Transverse colon (tissue), 4 donors: ENCODE measurements around the gene GADD45A. TPM values are rescaled to one million over a fixed set of nuclear protein-coding genes. Genes with fewer than 3 reads are reported as not detected.

ENCODE experiments used
- DNase-seq: peaks from one replicate; pipeline ENCODE4 v3.0.0-alpha.2; 2019
- H3K27ac ChIP-seq, 4 donors: fragments of 200-600 bp; sonication (generic); 2 replicates each; pipeline ENCODE4 v1.5.1; 2016 to 2018; ENCODE audit warnings: inconsistent platforms in 4 of 4
- H3K27me3 ChIP-seq: fragments of 200-600 bp; sonication (generic); 2 replicates; pipeline ENCODE4 v1.5.1; 2017; ENCODE audit warnings: inconsistent platforms
- H3K36me3 ChIP-seq, 4 donors: fragments of 200-600 bp; sonication (generic); 2 replicates each; pipeline ENCODE4 v1.5.1; 2017 to 2019; ENCODE audit warnings: inconsistent platforms in 4 of 4
- H3K4me1 ChIP-seq, 4 donors: fragments of 200-600 bp; sonication (generic); 2 replicates each; pipeline ENCODE4 v1.5.1; 2017 to 2020; ENCODE audit warnings: inconsistent platforms in 4 of 4
- H3K4me3 ChIP-seq, 4 donors: fragments of 200-600 bp; sonication (generic); 1 replicate in 1 of 4; 2 replicates in 3 of 4; pipeline versions ENCODE4 v1.5.1 to v1.6.1; 2017 to 2019; ENCODE audit warnings: inconsistent platforms in 4 of 4
- H3K9me3 ChIP-seq, 2 donors: fragments of 200-600 bp; sonication (generic); 2 replicates each; pipeline ENCODE4 v1.5.1; 2017 to 2019; ENCODE audit warnings: inconsistent platforms in 2 of 2
- CTCF ChIP-seq, 5 experiments: fragments of 200-600 bp in 3 of 5; fragments of 450-650 bp in 2 of 5; sonication (generic) in 3 of 5; IDR thresholded peaks; 1 replicate in 2 of 5; 2 replicates in 3 of 5; pipeline ENCODE4 v1.5.1; 2016 to 2017; ENCODE audit warnings: antibody characterized with exemption in 5 of 5, inconsistent platforms in 3 of 5, mild to moderate bottlenecking in 2 of 5, moderate library complexity in 1 of 5
- EP300 ChIP-seq: sonication (generic); formaldehyde crosslinking; IDR thresholded peaks from one replicate; pipeline ENCODE4 v1.6.1; 2017; ENCODE audit warnings: antibody characterized with exemption, low read depth
- POLR2A ChIP-seq: fragments of 450-650 bp; IDR thresholded peaks from one replicate; pipeline ENCODE4 v1.6.1; 2016; ENCODE audit warnings: antibody characterized with exemption, mild to moderate bottlenecking, moderate library complexity
- POLR2AphosphoS5 ChIP-seq, 3 donors: sonication (generic); formaldehyde crosslinking; IDR thresholded peaks; one replicate each; pipeline ENCODE4 v1.6.1; 2016; ENCODE audit warnings: antibody characterized with exemption in 3 of 3
- WGBS, 2 donors: methylation state at CpG; one replicate each; pipeline ENCODE4 v1.1.5; 2018; ENCODE audit warnings: low coverage in 1 of 2; 5-methylcytosine and 5-hydroxymethylcytosine counted together
- in situ Hi-C, 4 donors: fragments of 200-750 bp; cut with MboI; loops; one replicate each; pipeline versions ENCODE4 v1.15.0 to v1.15.1; 2017; ENCODE audit warnings: low sequenced_read_pairs in 3 of 4, low pct_ligation_motif_present in 1 of 4, low pct_unique_long_range_greater_than_20kb in 1 of 4
- intact Hi-C: fragments of 100-400 bp; cut with DNase I; formaldehyde crosslinking; loops from one replicate; pipeline ENCODE4 v1.15.1; 2023; ENCODE audit warnings: low total_unique reads
- total RNA-seq, 4 donors: library from RNA; depleted of rRNA; stranded (reverse); fragments of >200 nt; gene quantifications; one replicate each; pipeline ENCODE4 v1.1.0, GENCODE V29; 2016

The GADD45A gene
- total RNA-seq, 4 donors from 2014 or later, result 2.0 to 79.7 (median 69.9) TPM

- Histone ChIP-seq H3K27ac (no peak overlapping the region), H3K36me3 (no peaks in the 10 kb centered on the region), H3K27me3 (no peaks in the 10 kb centered on the region), H3K4me1 (peaks cover 11 to 61% (median 13%) of the 10 kb centered on the region in 4 donors), H3K9me3 (no peaks in the 10 kb centered on the region), H3K4me3 (no peak overlapping the region)
- intact Hi-C loops, result no loop called here
- no peak for DNase-seq
- in situ Hi-C loops, result no loop called here
- TF ChIP-seq POLR2AphosphoS5 (IDR thresholded peaks at IDR 0.05) (no peak), EP300 (no peak), POLR2A (no peak), CTCF (IDR thresholded peaks at IDR 0.05) (no peak)
- 80 to 97% methylated on average over 1 to 4 of the region's 4 CpGs for WGBS, 2 donors
Observed at GRCh38 chr1:67721112-67721511, 36.1 kb downstream of the GADD45A start.

DNA sequence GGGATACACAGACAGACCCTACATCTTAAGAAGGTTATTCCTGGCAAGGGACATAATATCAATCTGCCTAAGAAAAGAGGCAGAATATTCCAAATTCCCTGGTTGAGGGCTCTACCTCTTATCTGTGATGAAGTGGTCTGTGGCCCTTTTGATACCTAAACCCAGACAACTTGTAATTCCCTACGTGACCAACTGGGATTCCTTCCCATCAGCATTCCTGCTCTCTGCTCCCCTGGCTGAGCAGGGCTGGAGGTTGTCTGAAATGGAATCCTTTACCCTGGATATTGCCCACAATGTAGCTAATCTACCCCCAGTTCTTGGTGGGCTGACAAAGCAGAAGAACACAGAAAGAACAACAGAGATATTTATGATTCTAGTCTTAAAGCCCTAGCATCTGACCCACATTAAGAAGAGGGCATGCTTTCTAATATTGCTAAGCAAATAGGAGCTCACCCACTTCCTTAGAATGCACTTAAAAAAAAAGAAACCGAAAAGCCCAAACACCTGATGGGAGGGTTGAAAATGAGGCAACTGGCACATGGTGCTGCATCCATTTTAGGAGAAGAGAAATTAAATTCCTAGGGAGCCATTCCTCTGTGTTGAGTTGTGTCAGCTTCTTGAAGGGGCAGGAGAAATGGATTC, 36.8 kb downstream of the GADD45A start:
- in situ Hi-C loops, result no loop called here
- H3K27ac ChIP-seq, result no peak overlapping the region

GRCh38 chr1:67722292-67722944, 37.4 kb downstream of the GADD45A start:
- no peak for DNase-seq
- 73 to 100% methylated on average over 2 to 4 of the region's 4 CpGs for WGBS, 2 donors
- no peaks in the 10 kb centered on the region for H3K27me3 ChIP-seq
- TF ChIP-seq POLR2A, result no peak
- no peak for TF ChIP-seq CTCF (IDR thresholded peaks at IDR 0.05)
- no peak for TF ChIP-seq EP300
- TF ChIP-seq POLR2AphosphoS5 (IDR thresholded peaks at IDR 0.05), result no peak
- no peak overlapping the region for H3K27ac ChIP-seq
- in situ Hi-C loops (no loop called here), intact Hi-C loops (no loop called here)
- peaks cover 0 to 54% (median 4%) of the 10 kb centered on the region in 4 donors for H3K4me1 ChIP-seq
- H3K9me3 ChIP-seq, result no peaks in the 10 kb centered on the region
- H3K36me3 ChIP-seq, result no peaks in the 10 kb centered on the region
- no peak overlapping the region for H3K4me3 ChIP-seq

More for the DNA sequence above, 36.8 kb downstream of the GADD45A start:
- no peaks in the 10 kb centered on the region for H3K27me3 ChIP-seq
- no peak for TF ChIP-seq POLR2AphosphoS5 (IDR thresholded peaks at IDR 0.05)
- no peak for TF ChIP-seq CTCF (IDR thresholded peaks at IDR 0.05)
- TF ChIP-seq POLR2A, result no peak
- TF ChIP-seq EP300, result no peak
- intact Hi-C loops, result no loop called here
- no peaks in the 10 kb centered on the region for H3K36me3 ChIP-seq
- no peaks in the 10 kb centered on the region for H3K9me3 ChIP-seq
- WGBS, 2 donors, result 68 to 78% methylated on average over 2 of the region's 2 CpGs
- no peak for DNase-seq
- H3K4me1 ChIP-seq, result peaks cover 5 to 61% (median 10%) of the 10 kb centered on the region in 4 donors
- H3K4me3 ChIP-seq, result no peak overlapping the region

DNA sequence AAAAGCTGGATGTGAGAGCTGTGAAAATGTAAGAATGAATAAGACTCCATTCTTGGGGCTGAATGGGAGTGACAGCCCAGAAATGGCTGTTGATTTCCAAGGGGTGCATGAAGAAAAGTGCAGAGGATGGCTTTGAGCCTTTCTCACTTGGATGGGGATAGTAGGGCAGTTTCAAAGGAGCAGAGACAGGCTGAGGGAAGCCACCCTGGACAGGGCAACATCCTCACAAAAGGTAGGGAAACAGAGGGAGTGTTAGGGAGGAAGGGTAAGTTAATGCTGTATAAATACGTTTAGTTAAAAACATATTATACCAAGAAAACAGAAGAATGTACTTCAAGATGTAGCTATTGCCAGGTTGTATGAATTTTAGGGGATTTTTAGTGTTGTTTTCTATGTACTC, 38.1 kb downstream of the GADD45A start:
- no peak overlapping the region for H3K27ac ChIP-seq

More for the DNA sequence above, 38.1 kb downstream of the GADD45A start:
- Histone ChIP-seq H3K9me3 (no peaks in the 10 kb centered on the region), H3K36me3 (no peaks in the 10 kb centered on the region), H3K4me1 (peaks cover 0 to 51% (median 0%) of the 10 kb centered on the region in 4 donors), H3K27me3 (no peaks in the 10 kb centered on the region), H3K4me3 (no peak overlapping the region)
- intact Hi-C loops, result no loop called here
- WGBS, 2 donors, result 85 to 91% methylated on average over 1 of the region's 1 CpG
- in situ Hi-C loops, result no loop called here
- TF ChIP-seq POLR2AphosphoS5 (IDR thresholded peaks at IDR 0.05) (no peak), CTCF (IDR thresholded peaks at IDR 0.05) (no peak), EP300 (no peak), POLR2A (no peak)
- no peak for DNase-seq
